Measurements from ENCODE around the gene ECSIT.
"Not testable (repeated sequence)": the region's sequence is repeated elsewhere in the genome, so short reads cannot be mapped to it uniquely, and the experiment has no call there.

Gene ECSIT

GRCh38 chr19:11528551-11529341, at the start of gene ECSIT:
Gene ECSIT, minus strand, starts transcription at chr19:11529134. Its CDS starts 9,964 bp downstream, at chr19:11519170.
- DNase-seq, result peak; percentile 97

- no peak for DNase-seq
Observed at GRCh38 chr19:11577451-11578257, 48.7 kb upstream of the ECSIT start, which contains the start of gene ACP5. Gene ACP5, minus strand, starts transcription at chr19:11577645. Its CDS starts 328 bp downstream, at chr19:11577317.

- no peak for DNase-seq
Observed at GRCh38 chr19:11576227-11576626, 47.3 kb upstream of the ECSIT start.

GRCh38 chr19:11574689-11575088, 45.8 kb upstream of the ECSIT start:
- DNase-seq, result no peak

- DNase-seq, result not testable (repeated sequence)
Observed at GRCh38 chr19:11573763-11574162, 44.8 kb upstream of the ECSIT start.

- not testable (repeated sequence) for DNase-seq
Observed at GRCh38 chr19:11573354-11573753, 44.4 kb upstream of the ECSIT start.

- no peak for DNase-seq
Observed at GRCh38 chr19:11570039-11570462, 41.1 kb upstream of the ECSIT start.

GRCh38 chr19:11566164-11566563, 37.2 kb upstream of the ECSIT start:
- DNase-seq, result no peak

GRCh38 chr19:11565649-11565980, 36.7 kb upstream of the ECSIT start:
- DNase-seq, result not testable (repeated sequence)

GRCh38 chr19:11564082-11564807, 35.3 kb upstream of the ECSIT start:
- not testable (repeated sequence) for DNase-seq

GRCh38 chr19:11563532-11563931, 34.6 kb upstream of the ECSIT start:
- no peak for DNase-seq

GRCh38 chr19:11560404-11561051, 31.6 kb upstream of the ECSIT start:
- peak; percentile 74 for DNase-seq

- DNase-seq, result peak; percentile 98
Observed at GRCh38 chr19:11558881-11559828, 30.2 kb upstream of the ECSIT start, which contains the start of gene ELOF1. Gene ELOF1, minus strand, starts transcription at chr19:11559230. Its CDS starts 4,883 bp downstream, at chr19:11554347.

- DNase-seq, result no peak
Observed at GRCh38 chr19:11556634-11557420, 27.9 kb upstream of the ECSIT start.

- DNase-seq, result no peak
Observed at GRCh38 chr19:11555246-11555645, 26.3 kb upstream of the ECSIT start.

- DNase-seq, result no peak
Observed at GRCh38 chr19:11554160-11554559, 25.2 kb upstream of the ECSIT start.

GRCh38 chr19:11552666-11553372, 23.9 kb upstream of the ECSIT start:
- no peak for DNase-seq

GRCh38 chr19:11551603-11552235, 22.8 kb upstream of the ECSIT start:
- DNase-seq, result peak; percentile 31

- no peak for DNase-seq
Observed at GRCh38 chr19:11550265-11550664, 21.3 kb upstream of the ECSIT start.

Measured in activated CD4-positive, alpha-beta T cell treated with anti-CD3 and anti-CD28 coated beads for 48 hours (primary cell).